HepG2 (cell line): ENCODE measurements around the gene OSBP. TPM values are rescaled to one million over a fixed set of nuclear protein-coding genes. Genes with fewer than 3 reads are reported as not detected.
A peak's percentile ranks its signal among the peaks of the same experiment; 100 is the strongest.

ENCODE experiments used
- ATAC-seq: fragments of 200-7000 bp; cut with Tn5 transposase; 3 replicates; pipeline ENCODE4 v1.9.1; 2020; ENCODE audit warnings: mild to moderate bottlenecking, moderate library complexity
- BruUV-seq: library from RNA; stranded (reverse); fragments of 400-500 nt; replicated peaks from 2 replicates; lab custom pipeline; 2021; lab: Mats Ljungman, UMichigan
- CTCF ChIA-PET: fragments of 300-600 bp; formaldehyde crosslinking; extraction: SDS; loops from one replicate; lab custom pipeline; 2021; ENCODE audit warnings: low total read pairs, inconsistent platforms, low intra/inter-chr PET ratio; lab: Yijun Ruan, JAX
- POLR2A ChIA-PET: fragments of 350-600 bp; sonication (Branson Sonifier 250); formaldehyde crosslinking; loops from one replicate; lab custom pipeline; 2020; ENCODE audit warnings: antibody characterized with exemption, inconsistent platforms; lab: Yijun Ruan, JAX
- DNase-seq: peaks from one replicate; pipeline ENCODE4 v3.0.0-alpha.2; 2015; ENCODE audit warnings: low spot score
- FAIRE-seq: peaks from 3 replicates; lab custom pipeline; 2011; peaks lifted over from hg19 to GRCh38; lab: Jason Lieb, UNC
- H2AFZ ChIP-seq: one replicate; pipeline ENCODE4 v1.6.1; 2011; ENCODE audit warnings: low read length, inconsistent platforms
- H3K27ac ChIP-seq: fragments of 300-600 bp; 3 replicates; pipeline ENCODE4 v1.8.0; 2011; ENCODE audit warnings: mixed run types, mild to moderate bottlenecking, mixed read lengths, low read length, inconsistent platforms; ENCODE audit not compliant: insufficient read depth; ENCODE audit errors: extremely low read length
- H3K27me3 ChIP-seq, 2 experiments: fragments of 200-600 bp in 1 of 2; 2 replicates in 1 of 2; 3 replicates in 1 of 2; pipeline versions ENCODE4 v1.6.0 to v1.8.0; 2011; ENCODE audit warnings: low read length in 2 of 2, mild to moderate bottlenecking in 2 of 2, moderate library complexity in 2 of 2, inconsistent platforms in 1 of 2; ENCODE audit not compliant: insufficient read depth in 2 of 2, control insufficient read depth in 1 of 2
- H3K36me3 ChIP-seq, 2 experiments: fragments of 200-600 bp in 1 of 2; replicated peaks in 1 of 2; 2 replicates in 1 of 2; 3 replicates in 1 of 2; pipeline versions ENCODE4 v1.5.1 to v1.8.0; 2011; ENCODE audit warnings: low read length in 2 of 2, inconsistent platforms in 1 of 2; ENCODE audit not compliant: insufficient read depth in 2 of 2, control insufficient read depth in 1 of 2
- H3K4me1 ChIP-seq: 2 replicates; pipeline ENCODE4 v1.5.1; 2012; ENCODE audit warnings: low read length, inconsistent platforms; ENCODE audit not compliant: insufficient read depth
- H3K4me2 ChIP-seq: 2 replicates; pipeline ENCODE4 v1.6.0; 2011; ENCODE audit warnings: low read depth, low read length, inconsistent platforms
- H3K4me3 ChIP-seq, 3 experiments: fragments of 200-600 bp in 1 of 3; sonication (generic), shearing (Covaris generic) in 1 of 3; replicated peaks in 1 of 3; 2 replicates each; pipeline ENCODE4 v1.5.1; 2011 to 2016; ENCODE audit warnings: low read length in 3 of 3, inconsistent platforms in 2 of 3, low read depth in 2 of 3, mild to moderate bottlenecking in 2 of 3, control low read depth in 1 of 3, mixed read lengths in 1 of 3; ENCODE audit not compliant: insufficient read depth in 1 of 3
- H3K79me2 ChIP-seq: one replicate; pipeline ENCODE4 v1.6.1; 2011; ENCODE audit warnings: low read length, inconsistent platforms; ENCODE audit not compliant: insufficient read depth
- H3K9ac ChIP-seq: 2 replicates; pipeline ENCODE4 v1.6.0; 2011; ENCODE audit warnings: mild to moderate bottlenecking, low read depth, low read length, inconsistent platforms; ENCODE audit not compliant: insufficient read depth
- H3K9me3 ChIP-seq: 2 replicates; pipeline ENCODE4 v1.5.1; 2012; ENCODE audit warnings: mild to moderate bottlenecking, low read length
- H4K20me1 ChIP-seq: 2 replicates; pipeline ENCODE4 v1.6.0; 2011; ENCODE audit warnings: inconsistent platforms, mild to moderate bottlenecking, low read length, moderate library complexity; ENCODE audit not compliant: insufficient read depth
- CERS6 ChIP-seq: sonication (generic); formaldehyde crosslinking; IDR thresholded peaks from 2 replicates; pipeline ENCODE4 v1.5.0; 2020; ENCODE audit warnings: missing genetic modification reagents
- CTCF ChIP-seq: sonication (generic); formaldehyde crosslinking; IDR thresholded peaks from 2 replicates; pipeline ENCODE4 v1.5.0; 2020; ENCODE audit warnings: mild to moderate bottlenecking, missing genetic modification reagents, moderate library complexity
- HMG20B ChIP-seq: conservative IDR thresholded peaks from 2 replicates; pipeline ENCODE4 v1.6.1; 2016; ENCODE audit warnings: missing genetic modification reagents, missing compliant biosample characterization
- NFE2L2 ChIP-seq: fragments of 150-350 bp; IDR thresholded peaks from 2 replicates; pipeline ENCODE4 v1.6.1; 2014; ENCODE audit warnings: low read length
- ZNF121 ChIP-seq: sonication (generic); formaldehyde crosslinking; IDR thresholded peaks from 2 replicates; pipeline ENCODE4 v1.5.0; 2020; ENCODE audit warnings: mild to moderate bottlenecking, missing genetic modification reagents
- ZNF142 ChIP-seq: sonication (generic); formaldehyde crosslinking; IDR thresholded peaks from 2 replicates; pipeline ENCODE4 v1.4.0; 2020; ENCODE audit warnings: missing genetic modification reagents
- ZNF770 ChIP-seq: sonication (generic); formaldehyde crosslinking; IDR thresholded peaks from 2 replicates; pipeline ENCODE4 v1.5.0; 2020; ENCODE audit warnings: mild to moderate bottlenecking, missing genetic modification reagents
- ZSCAN9 ChIP-seq: IDR thresholded peaks from 2 replicates; pipeline ENCODE4 v1.6.1; 2016; ENCODE audit warnings: borderline replicate concordance
- WGBS: methylation state at CpG from one replicate; pipeline ENCODE4 v1.1.6; 2017; ENCODE audit warnings: low lambda C conversion rate; 5-methylcytosine and 5-hydroxymethylcytosine counted together
- in situ Hi-C: cut with HindIII; loops from 2 replicates; pipeline ENCODE4 v1.10.0; 2017; ENCODE audit warnings: low pct_unique_long_range_greater_than_20kb; ENCODE audit not compliant: extremely low pct_ligation_motif_present
- intact Hi-C: fragments of 100-400 bp; cut with micrococcal nuclease; formaldehyde crosslinking; loops from one replicate; pipeline ENCODE4 v1.10.0; 2022; ENCODE audit not compliant: unreplicated experiment
- polyA plus RNA-seq, 8 experiments: library from polyadenylated mRNA; depleted of rRNA in 3 of 8; stranded (reverse) in 7 of 8; unstranded in 1 of 8; fragments of >200 nt; fragmentation: Illumina TruSeq in 4 of 8; extraction: Trizol in 4 of 8; gene quantifications; 2 replicates each; pipeline versions ENCODE4 v1.2.1 to v1.2.3, GENCODE V29; 2011 to 2016; ENCODE audit warnings: low read depth in 4 of 8, missing spikeins in 1 of 8, mixed read lengths in 1 of 8; ENCODE audit not compliant: insufficient read depth in 1 of 8
- total RNA-seq, 5 experiments: library from RNA; depleted of rRNA; stranded (reverse); fragments of >200 nt; fragmentation: Illumina TruSeq; extraction: Trizol; gene quantifications; 2 replicates each; pipeline ENCODE4 v1.2.3, GENCODE V29; 2016; ENCODE audit warnings: low read depth in 1 of 5

Gene OSBP
- total and polyA plus RNA-seq, 2 of the 13 experiments (the other 11 are each of a cell fraction or from before 2014, with no cell fraction given) = 12.1 to 13.5 TPM

GRCh38 chr11:59578369-59578768 is 37.2 kb downstream of the OSBP start:
- WGBS = 100% methylated on average over 1 of the region's 1 CpG
- peak; percentile 81 for TF ChIP-seq ZNF121
- TF ChIP-seq ZNF770 = no peak
- TF ChIP-seq NFE2L2 = no peak
- ATAC-seq (no peak), FAIRE-seq (no peak), DNase-seq (no peak)
- Histone ChIP-seq H3K4me3 (no peak overlapping the region), H4K20me1 (no peaks in the 10 kb centered on the region), H3K4me2 (no peak overlapping the region), H3K9me3 (no peaks in the 10 kb centered on the region), H3K9ac (no peak overlapping the region), H3K36me3 (peaks cover 15 to 60% of the 10 kb centered on the region in 2 experiments), H3K79me2 (no peaks in the 10 kb centered on the region), H3K27ac (no peak overlapping the region), H3K27me3 (no peaks in the 10 kb centered on the region), H2AFZ (no peak overlapping the region), H3K4me1 (peaks cover 5% of the 10 kb centered on the region; the same call in 1 of the 2 replicates)
- ChIA-PET CTCF (no interaction called here), POLR2A (no interaction called here)
- intact Hi-C loops = no loop called here
- BruUV-seq = no TSS peak
- in situ Hi-C loops = no loop called here

- H3K9me3 ChIP-seq = no peaks in the 10 kb centered on the region
- ChIA-PET POLR2A (no interaction called here), CTCF (no interaction called here)
- H3K79me2 ChIP-seq = no peaks in the 10 kb centered on the region
- no peak for DNase-seq
- no peak overlapping the region for H3K27ac ChIP-seq
- H3K4me2 ChIP-seq = no peak overlapping the region
- no peak overlapping the region for H2AFZ ChIP-seq
- 100% methylated on average over 1 of the region's 1 CpG for WGBS
- FAIRE-seq = no peak
- no peak for ATAC-seq
- peaks cover 11 to 40% of the 10 kb centered on the region in 2 experiments for H3K36me3 ChIP-seq
- H3K4me3 ChIP-seq = no peak overlapping the region
- in situ Hi-C loops (no loop called here), intact Hi-C loops (no loop called here)
- H3K27me3 ChIP-seq = no peaks in the 10 kb centered on the region
- peaks cover 12% of the 10 kb centered on the region; the same call in 1 of the 2 replicates for H3K4me1 ChIP-seq
- H3K9ac ChIP-seq = no peak overlapping the region
- no peaks in the 10 kb centered on the region for H4K20me1 ChIP-seq
- no TSS peak for BruUV-seq
- TF ChIP-seq HMG20B (CRISPR knock-in tag) = no peak
- TF ChIP-seq ZNF142 = no peak
- TF ChIP-seq ZSCAN9 = no peak
- no peak for TF ChIP-seq CTCF (CRISPR knock-in tag)
- TF ChIP-seq CERS6 = no peak
These were observed 40.1 kb downstream of the OSBP start for GRCh38 chr11:59575505-59575904.
